Fibroblast of lung (primary cell): Measurements from ENCODE around the gene MAB21L3. TPM values are rescaled to one million over a fixed set of nuclear protein-coding genes. Genes with fewer than 3 reads are reported as not detected.

ENCODE experiments used
- DNase-seq, 2 donors: peaks; one replicate each; pipeline versions ENCODE4 v3.0.0 to v3.0.0-alpha.2; 2010; ENCODE audit warnings: low read depth in 2 of 2
- H2AFZ ChIP-seq: 2 replicates; pipeline ENCODE4 v1.5.1; 2012; ENCODE audit warnings: low read length, control low read depth, inconsistent platforms
- H3K27ac ChIP-seq: 2 replicates; pipeline ENCODE4 v1.5.1; 2011; ENCODE audit warnings: low read length, control low read depth; ENCODE audit not compliant: insufficient read depth
- H3K27me3 ChIP-seq: 2 replicates; pipeline ENCODE4 v1.5.1; 2011; ENCODE audit warnings: mild to moderate bottlenecking, low read length; ENCODE audit not compliant: control insufficient read depth, insufficient read depth
- H3K36me3 ChIP-seq: 2 replicates; pipeline ENCODE4 v1.5.1; 2011; ENCODE audit warnings: low read length; ENCODE audit not compliant: control insufficient read depth, insufficient read depth
- H3K4me1 ChIP-seq: 2 replicates; pipeline ENCODE4 v1.5.1; 2011; ENCODE audit warnings: low read length; ENCODE audit not compliant: control insufficient read depth, insufficient read depth; ENCODE audit errors: extremely low read depth
- H3K4me2 ChIP-seq: 2 replicates; pipeline ENCODE4 v1.5.1; 2011; ENCODE audit warnings: low read length, control low read depth; ENCODE audit not compliant: insufficient read depth; ENCODE audit errors: extremely low read depth
- H3K4me3 ChIP-seq, 4 experiments: fragments of 200-600 bp in 1 of 4; sonication (generic) in 1 of 4; replicated peaks in 1 of 4; 2 replicates each; pipeline ENCODE4 v1.5.1; 2011 to 2016; ENCODE audit warnings: low read length in 4 of 4, low read depth in 3 of 4, mild to moderate bottlenecking in 3 of 4, control low read depth in 2 of 4, inconsistent platforms in 1 of 4, mixed read lengths in 1 of 4; ENCODE audit not compliant: insufficient read depth in 1 of 4; ENCODE audit errors: control extremely low read depth in 1 of 4
- H3K79me2 ChIP-seq: 2 replicates; pipeline ENCODE4 v1.5.1; 2012; ENCODE audit warnings: mild to moderate bottlenecking, low read length, inconsistent platforms; ENCODE audit not compliant: control insufficient read depth, insufficient read depth
- H3K9ac ChIP-seq: 2 replicates; pipeline ENCODE4 v1.5.1; 2011; ENCODE audit warnings: mild to moderate bottlenecking, low read length, control low read depth; ENCODE audit not compliant: insufficient read depth
- H3K9me3 ChIP-seq: 2 replicates; pipeline ENCODE4 v1.5.1; 2012; ENCODE audit warnings: low read depth, low read length; ENCODE audit not compliant: control insufficient read depth, insufficient read depth
- H4K20me1 ChIP-seq: 2 replicates; pipeline ENCODE4 v1.5.1; 2011; ENCODE audit warnings: low read length; ENCODE audit not compliant: control insufficient read depth, insufficient read depth; ENCODE audit errors: extremely low read depth
- EZH2 ChIP-seq: IDR thresholded peaks from 2 replicates; pipeline ENCODE4 v1.5.1; 2012; ENCODE audit warnings: low read length, control low read depth, mild to moderate bottlenecking; ENCODE audit errors: missing control alignments
- polyA plus RNA-seq, 2 donors: library from polyadenylated mRNA; depleted of rRNA in 1 of 2; stranded (reverse) in 1 of 2; unstranded in 1 of 2; fragments of >200 nt; gene quantifications; 2 replicates each; pipeline ENCODE4 v1.2.1, GENCODE V29; 2011 to 2012; ENCODE audit warnings: missing spikeins in 1 of 2
- total RNA-seq: library from RNA; depleted of rRNA; stranded (reverse); fragments of >200 nt; gene quantifications from 2 replicates; pipeline ENCODE4 v1.2.1, GENCODE V29; 2014
- TF ChIP-seq, protein P1 (sequence below), 2 donors: IDR thresholded peaks in 1 of 2; conservative IDR thresholded peaks in 1 of 2; 1 replicate in 1 of 2; 2 replicates in 1 of 2; pipeline ENCODE4 v1.5.1; 2011 to 2012; ENCODE audit warnings: low read length in 2 of 2, control low read depth in 1 of 2, inconsistent platforms in 1 of 2, low read depth in 1 of 2, mild to moderate bottlenecking in 1 of 2

The MAB21L3 gene
- total and polyA plus RNA-seq, 2 donors (not counting 1 experiment from before 2014, with no cell fraction given), result 0.18 to 0.66 TPM

DNA sequence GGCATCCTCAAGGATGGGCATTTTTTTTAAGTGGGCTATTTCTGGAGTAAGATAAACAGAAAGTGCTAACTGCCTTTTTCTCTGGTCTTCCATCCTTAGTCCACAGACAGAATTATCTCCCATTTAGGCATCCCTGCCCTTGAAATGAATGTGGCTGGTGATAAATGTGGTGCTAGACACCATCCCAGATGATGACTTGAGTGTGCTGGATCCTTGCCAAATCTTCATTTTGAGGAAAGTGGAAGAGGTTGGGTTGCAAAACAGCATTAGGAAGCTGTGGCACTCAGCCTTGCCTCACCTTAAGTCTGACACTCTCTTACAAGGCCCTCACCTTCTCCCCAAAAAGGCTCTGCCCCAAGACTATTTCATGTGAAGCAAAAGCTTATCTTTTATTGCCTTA is 19.2 kb downstream of the MAB21L3 start:
- TF ChIP-seq EZH2, result no peak
- TF ChIP-seq, protein P1, sequence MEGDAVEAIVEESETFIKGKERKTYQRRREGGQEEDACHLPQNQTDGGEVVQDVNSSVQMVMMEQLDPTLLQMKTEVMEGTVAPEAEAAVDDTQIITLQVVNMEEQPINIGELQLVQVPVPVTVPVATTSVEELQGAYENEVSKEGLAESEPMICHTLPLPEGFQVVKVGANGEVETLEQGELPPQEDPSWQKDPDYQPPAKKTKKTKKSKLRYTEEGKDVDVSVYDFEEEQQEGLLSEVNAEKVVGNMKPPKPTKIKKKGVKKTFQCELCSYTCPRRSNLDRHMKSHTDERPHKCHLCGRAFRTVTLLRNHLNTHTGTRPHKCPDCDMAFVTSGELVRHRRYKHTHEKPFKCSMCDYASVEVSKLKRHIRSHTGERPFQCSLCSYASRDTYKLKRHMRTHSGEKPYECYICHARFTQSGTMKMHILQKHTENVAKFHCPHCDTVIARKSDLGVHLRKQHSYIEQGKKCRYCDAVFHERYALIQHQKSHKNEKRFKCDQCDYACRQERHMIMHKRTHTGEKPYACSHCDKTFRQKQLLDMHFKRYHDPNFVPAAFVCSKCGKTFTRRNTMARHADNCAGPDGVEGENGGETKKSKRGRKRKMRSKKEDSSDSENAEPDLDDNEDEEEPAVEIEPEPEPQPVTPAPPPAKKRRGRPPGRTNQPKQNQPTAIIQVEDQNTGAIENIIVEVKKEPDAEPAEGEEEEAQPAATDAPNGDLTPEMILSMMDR (conservative IDR thresholded peaks at IDR 0.05 in 1 of 2, IDR thresholded peaks at IDR 0.05 in 1 of 2; ENCODE audit: low read depth in 1 of 2, low read length in 2 of 2), result no peak
- Histone ChIP-seq H3K9me3 (no peaks in the 10 kb centered on the region), H2AFZ (no peak overlapping the region), H3K9ac (no peak overlapping the region), H4K20me1 (no peaks in the 10 kb centered on the region), H3K36me3 (no peaks in the 10 kb centered on the region), H3K79me2 (no peaks in the 10 kb centered on the region), H3K4me3 (no peak overlapping the region), H3K27ac (no peak overlapping the region), H3K27me3 (peaks cover 16% of the 10 kb centered on the region), H3K4me1 (no peaks in the 10 kb centered on the region), H3K4me2 (no peak overlapping the region)
- DNase-seq, result no peak

DNA sequence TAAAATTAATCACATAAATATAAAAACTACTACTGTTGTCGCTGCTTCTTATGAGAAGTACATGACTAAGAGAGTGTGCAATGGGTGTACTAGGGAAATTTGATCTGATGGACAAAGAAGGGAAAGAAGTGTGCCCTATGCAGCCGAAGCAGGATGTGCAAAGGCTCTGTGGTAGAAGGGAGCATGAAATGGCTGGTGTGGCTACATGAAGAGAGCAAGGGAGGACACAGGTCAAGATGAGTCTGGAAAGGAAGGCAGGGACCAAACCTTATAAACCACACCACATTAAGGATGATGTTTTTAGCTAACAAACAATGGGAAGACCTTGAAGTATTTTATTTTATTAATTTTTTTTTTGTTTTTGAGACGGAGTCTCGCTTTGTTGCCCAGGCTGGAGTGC is 20.0 kb downstream of the MAB21L3 start:
- no peak for TF ChIP-seq EZH2
- TF ChIP-seq, protein P1 (conservative IDR thresholded peaks at IDR 0.05 in 1 of 2, IDR thresholded peaks at IDR 0.05 in 1 of 2; ENCODE audit: low read depth in 1 of 2, low read length in 2 of 2), result no peak
- Histone ChIP-seq H3K36me3 (no peaks in the 10 kb centered on the region), H3K9ac (no peak overlapping the region), H3K9me3 (no peaks in the 10 kb centered on the region), H4K20me1 (no peaks in the 10 kb centered on the region), H3K27ac (no peak overlapping the region), H3K4me2 (no peak overlapping the region), H3K79me2 (no peaks in the 10 kb centered on the region), H2AFZ (no peak overlapping the region), H3K4me3 (no peak overlapping the region), H3K27me3 (peaks cover 13% of the 10 kb centered on the region), H3K4me1 (no peaks in the 10 kb centered on the region)
- DNase-seq, result no peak

DNA sequence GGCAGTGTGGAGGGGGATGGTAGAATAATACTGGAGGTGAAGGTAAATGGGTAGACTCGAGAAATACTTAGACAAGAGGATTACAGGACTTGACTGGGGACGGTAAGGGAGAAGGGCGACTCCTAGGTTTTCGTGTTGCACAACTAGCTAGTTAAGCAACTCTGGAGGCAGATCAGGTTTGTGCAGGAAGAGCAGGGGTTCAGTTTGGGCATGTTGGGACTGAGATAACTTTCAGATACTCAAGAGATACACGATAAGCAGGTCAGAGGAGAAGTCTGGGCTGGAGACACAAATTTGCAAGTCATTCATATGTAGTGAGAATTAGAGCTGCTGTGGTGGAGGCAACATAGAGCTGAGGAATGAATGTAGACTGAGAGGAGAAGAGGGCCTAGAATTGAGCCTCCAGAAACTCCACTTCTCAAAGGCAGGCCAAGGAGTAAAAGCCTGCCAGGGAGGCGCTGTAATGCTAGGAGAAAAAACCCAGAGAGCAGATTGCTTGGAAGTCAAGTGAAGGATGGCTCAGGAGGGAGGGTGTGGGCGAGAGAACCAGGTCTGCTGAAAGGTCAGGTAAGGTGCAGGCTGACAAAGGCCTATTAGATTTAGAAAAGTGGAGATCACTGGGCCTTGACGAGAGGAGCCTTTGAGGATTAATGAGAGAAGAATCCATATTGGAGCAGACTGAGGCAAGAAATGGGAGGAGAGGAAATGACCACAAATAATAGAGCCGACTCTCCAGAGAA is 20.8 kb downstream of the MAB21L3 start:
- Histone ChIP-seq H3K4me3 (no peak overlapping the region), H3K9ac (no peak overlapping the region), H3K4me2 (no peak overlapping the region), H3K27ac (no peak overlapping the region), H3K36me3 (no peaks in the 10 kb centered on the region), H2AFZ (no peak overlapping the region), H4K20me1 (no peaks in the 10 kb centered on the region), H3K4me1 (no peaks in the 10 kb centered on the region), H3K27me3 (peaks cover 13% of the 10 kb centered on the region), H3K9me3 (no peaks in the 10 kb centered on the region), H3K79me2 (no peaks in the 10 kb centered on the region)
- no peak for DNase-seq
- TF ChIP-seq, protein P1 (conservative IDR thresholded peaks at IDR 0.05 in 1 of 2, IDR thresholded peaks at IDR 0.05 in 1 of 2; ENCODE audit: low read depth in 1 of 2, low read length in 2 of 2), result no peak
- TF ChIP-seq EZH2, result no peak
